OCI-LY7 (cell line): ENCODE data around the gene MC3R. TPM values are rescaled to one million over a fixed set of nuclear protein-coding genes. Genes with fewer than 3 reads are reported as not detected.
A peak's percentile ranks its signal among the peaks of the same experiment; 100 is the strongest.

Experiments
- Bru-seq: library from RNA; stranded (reverse); fragments of 400-500 nt; gene quantifications from one replicate; lab custom pipeline; 2021; lab: Mats Ljungman, UMichigan
- BruChase-seq, 2 experiments: library from RNA; stranded (reverse); fragments of 400-500 nt; gene quantifications; one replicate each; lab custom pipeline; 2021; lab: Mats Ljungman, UMichigan
- BruUV-seq: library from RNA; stranded (reverse); fragments of 400-500 nt; replicated peaks from 2 replicates; lab custom pipeline; 2021; lab: Mats Ljungman, UMichigan
- CTCF ChIA-PET: fragments of 300-600 bp; sonication (Branson Sonifier 250); formaldehyde crosslinking; loops from one replicate; lab custom pipeline; 2022; ENCODE audit warnings: antibody characterized with exemption; ENCODE audit not compliant: unreplicated experiment; lab: Charles Lee
- POLR2A ChIA-PET: fragments of 300-600 bp; sonication (Branson Sonifier 250); formaldehyde crosslinking; loops from one replicate; lab custom pipeline; 2022; ENCODE audit warnings: antibody characterized with exemption; lab: Charles Lee
- DNase-seq: peaks from one replicate; pipeline ENCODE4 v3.0.0-alpha.2; 2015; ENCODE audit warnings: low spot score
- H2AFZ ChIP-seq: fragments of 200-600 bp; sonication (generic), shearing (Covaris generic); 2 replicates; pipeline ENCODE4 v1.6.1; 2014; ENCODE audit warnings: mild to moderate bottlenecking, antibody characterized with exemption, low read length, moderate library complexity
- H3K27ac ChIP-seq: fragments of 200-600 bp; sonication (generic); 2 replicates; pipeline ENCODE4 v1.5.1; 2014; ENCODE audit warnings: mixed run types, low read depth, mild to moderate bottlenecking, moderate library complexity, low read length, inconsistent platforms; ENCODE audit not compliant: poor library complexity, severe bottlenecking
- H3K36me3 ChIP-seq: fragments of 200-600 bp; sonication (generic); 2 replicates; pipeline ENCODE4 v1.6.1; 2014; ENCODE audit warnings: mild to moderate bottlenecking, antibody characterized with exemption, low read length, moderate library complexity, mixed read lengths; ENCODE audit not compliant: insufficient read depth
- H3K4me1 ChIP-seq: fragments of 200-600 bp; sonication (generic); 2 replicates; pipeline ENCODE4 v1.5.1; 2014; ENCODE audit warnings: mild to moderate bottlenecking, low read length; ENCODE audit not compliant: insufficient read depth, poor library complexity, severe bottlenecking
- H3K4me2 ChIP-seq: fragments of 200-600 bp; sonication (generic); 2 replicates; pipeline ENCODE4 v1.6.1; 2014; ENCODE audit warnings: mild to moderate bottlenecking, low read length
- H3K4me3 ChIP-seq: fragments of 200-600 bp; sonication (generic); 2 replicates; pipeline ENCODE4 v1.5.1; 2014; ENCODE audit warnings: mild to moderate bottlenecking, low read depth, low read length; ENCODE audit not compliant: poor library complexity, severe bottlenecking
- H3K79me2 ChIP-seq: fragments of 200-600 bp; sonication (generic); 2 replicates; pipeline ENCODE4 v1.6.1; 2016; ENCODE audit warnings: low read depth, mild to moderate bottlenecking, low read length, moderate library complexity, mixed read lengths; ENCODE audit not compliant: insufficient read depth
- H3K9me2 ChIP-seq: fragments of 200-600 bp; sonication (generic); 2 replicates; pipeline ENCODE4 v1.6.1; 2016; ENCODE audit warnings: mild to moderate bottlenecking, low read length, mixed read lengths; ENCODE audit not compliant: insufficient read depth
- H3K9me3 ChIP-seq: fragments of 200-600 bp; sonication (generic); 2 replicates; pipeline ENCODE4 v1.6.1; 2014; ENCODE audit warnings: mild to moderate bottlenecking, mixed run types, low read length, mixed read lengths
- H4K20me1 ChIP-seq: fragments of 200-600 bp; sonication (generic); 2 replicates; pipeline ENCODE4 v1.6.1; 2014; ENCODE audit warnings: mild to moderate bottlenecking, antibody characterized with exemption, low read length, moderate library complexity, mixed read lengths; ENCODE audit not compliant: insufficient read depth
- EZH2phosphoT487 ChIP-seq: fragments of 200-600 bp; sonication (generic); IDR thresholded peaks from 2 replicates; pipeline ENCODE4 v1.6.1; 2018; ENCODE audit warnings: low read depth, borderline replicate concordance, mild to moderate bottlenecking, mixed run types, antibody characterized with exemption, low read length, moderate library complexity, mixed read lengths
- intact Hi-C: fragments of 100-400 bp; cut with micrococcal nuclease; formaldehyde crosslinking; loops from one replicate; pipeline ENCODE4 v1.10.0; 2022; ENCODE audit not compliant: unreplicated experiment
- long read RNA-seq: library from polyadenylated mRNA; stranded (forward); transcript quantifications from one replicate; pipeline ENCODE4 v2.0.0, GENCODE V29; 2022
- total RNA-seq, 2 experiments: library from RNA; depleted of rRNA in 1 of 2; stranded (reverse); fragments of >200 nt in 1 of 2; shearing (Covaris generic) in 1 of 2; gene quantifications; 2 replicates each; pipeline ENCODE4 v1.2.3, GENCODE V29; 2014 to 2022
- TF ChIP-seq, protein P1 (sequence below): fragments of 200-600 bp; sonication (generic); conservative IDR thresholded peaks from 2 replicates; pipeline ENCODE4 v1.5.1; 2014; ENCODE audit warnings: mild to moderate bottlenecking, antibody characterized with exemption, low read length, moderate library complexity, mixed read lengths

The MC3R gene
- total RNA-seq (2014; rRNA removed; shearing (Covaris generic)) (not detected in 2 replicates), total RNA-seq (2022) (not detected in 2 replicates), Bru-seq, nascent RNA (not detected), BruChase-seq, experiment 1, labeled RNA remaining after a 6-hour chase (not detected), BruChase-seq, experiment 2, labeled RNA remaining after a 2-hour chase (not detected)
- long read RNA-seq = 0 reads

DNA sequence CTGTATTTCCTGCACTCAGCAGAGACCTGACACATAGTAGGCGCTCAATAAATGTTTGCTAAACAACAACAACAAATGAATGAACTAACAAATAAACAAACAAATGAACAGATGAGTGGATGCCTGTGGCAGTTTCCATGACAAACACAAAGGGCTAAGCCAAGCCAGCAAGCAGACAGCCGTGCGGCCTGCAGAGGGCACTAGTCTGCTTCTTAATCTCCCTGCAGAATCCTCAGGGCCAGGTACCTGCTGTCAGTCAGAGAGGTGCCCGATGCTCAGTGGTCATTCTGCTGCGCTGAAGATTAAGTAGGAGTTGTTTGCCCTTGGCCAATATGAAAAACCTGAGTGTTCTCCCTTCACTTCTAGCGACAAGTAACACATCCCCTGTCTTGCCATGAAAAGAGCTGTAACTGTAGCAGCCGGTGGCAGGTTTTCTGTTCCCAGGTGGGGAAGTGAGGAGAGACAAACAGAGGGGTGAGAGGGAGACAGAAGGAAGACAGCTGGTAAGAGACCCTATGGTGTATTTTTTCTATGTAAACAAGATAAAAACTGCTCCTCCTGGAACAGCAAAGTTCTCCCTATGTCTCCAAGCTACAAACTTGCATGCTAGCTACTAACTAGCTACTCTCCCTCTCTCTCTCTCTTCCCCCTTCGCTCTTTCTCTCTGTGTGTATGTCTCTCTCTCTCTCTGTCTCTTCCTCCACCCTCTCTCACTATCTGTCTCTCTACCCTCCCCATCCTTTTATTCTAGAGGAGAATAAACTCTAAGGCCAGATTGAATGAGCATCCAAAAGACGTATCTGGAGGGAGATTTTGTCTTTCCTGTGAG is at the start of gene MC3R:
TSS of gene MC3R (plus strand) at position 779 of the 829 bp plus-strand sequence. CDS start 112 bp downstream, outside the sequence.
- Histone ChIP-seq H3K4me1 (no peaks in the 10 kb centered on the region), H3K79me2 (no peaks in the 10 kb centered on the region), H3K4me2 (no peak within 1 kb of the TSS), H3K9me3 (no peaks in the 10 kb centered on the region), H3K4me3 (no peak within 1 kb of the TSS), H4K20me1 (no peaks in the 10 kb centered on the region), H3K27ac (no peak within 1 kb of the TSS), H3K9me2 (no peaks in the 10 kb centered on the region), H2AFZ (no peak within 1 kb of the TSS), H3K36me3 (no peaks in the 10 kb centered on the region)
- CTCF ChIA-PET = interaction anchor here (1.0 kb wide), 1 partner anchor 14 kb away, joined by 3 read pairs; no protein-coding TSS in a partner anchor
- no peak for TF ChIP-seq EZH2phosphoT487
- TF ChIP-seq, protein P1, sequence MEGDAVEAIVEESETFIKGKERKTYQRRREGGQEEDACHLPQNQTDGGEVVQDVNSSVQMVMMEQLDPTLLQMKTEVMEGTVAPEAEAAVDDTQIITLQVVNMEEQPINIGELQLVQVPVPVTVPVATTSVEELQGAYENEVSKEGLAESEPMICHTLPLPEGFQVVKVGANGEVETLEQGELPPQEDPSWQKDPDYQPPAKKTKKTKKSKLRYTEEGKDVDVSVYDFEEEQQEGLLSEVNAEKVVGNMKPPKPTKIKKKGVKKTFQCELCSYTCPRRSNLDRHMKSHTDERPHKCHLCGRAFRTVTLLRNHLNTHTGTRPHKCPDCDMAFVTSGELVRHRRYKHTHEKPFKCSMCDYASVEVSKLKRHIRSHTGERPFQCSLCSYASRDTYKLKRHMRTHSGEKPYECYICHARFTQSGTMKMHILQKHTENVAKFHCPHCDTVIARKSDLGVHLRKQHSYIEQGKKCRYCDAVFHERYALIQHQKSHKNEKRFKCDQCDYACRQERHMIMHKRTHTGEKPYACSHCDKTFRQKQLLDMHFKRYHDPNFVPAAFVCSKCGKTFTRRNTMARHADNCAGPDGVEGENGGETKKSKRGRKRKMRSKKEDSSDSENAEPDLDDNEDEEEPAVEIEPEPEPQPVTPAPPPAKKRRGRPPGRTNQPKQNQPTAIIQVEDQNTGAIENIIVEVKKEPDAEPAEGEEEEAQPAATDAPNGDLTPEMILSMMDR = peak; percentile 89
- intact Hi-C loops = loop anchor here (5.0 kb wide), 1 partner anchor 94 kb away; no protein-coding TSS in a partner anchor
- POLR2A ChIA-PET = no interaction called here
- BruUV-seq = no TSS peak
- peak; percentile 40 for DNase-seq

DNA sequence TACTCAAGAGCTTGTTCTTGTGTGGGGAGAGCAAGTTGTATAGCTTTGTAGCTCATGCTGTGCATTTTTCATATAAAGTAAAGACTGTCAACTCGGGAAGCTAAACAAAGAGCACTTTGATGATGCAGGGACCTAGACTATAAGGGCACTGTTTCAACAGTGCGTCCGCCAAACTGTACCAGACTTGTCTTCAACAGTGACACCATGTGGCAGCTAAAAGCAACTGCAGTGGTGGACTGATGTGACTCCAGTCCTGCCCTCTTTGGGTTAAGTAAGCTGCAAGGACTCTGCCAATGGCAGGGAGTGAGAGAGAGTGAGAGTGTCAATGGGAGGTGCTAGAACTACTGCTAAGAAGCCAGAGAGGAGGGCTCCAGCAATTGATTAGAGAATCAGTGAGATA is 48.1 kb upstream of the MC3R start:
- intact Hi-C loops = no loop called here
- no peak overlapping the region for H3K27ac ChIP-seq
- BruUV-seq = no TSS peak
- no peaks in the 10 kb centered on the region for H3K4me1 ChIP-seq
- DNase-seq = peak; percentile 33
- H3K36me3 ChIP-seq = no peaks in the 10 kb centered on the region
- ChIA-PET CTCF (no interaction called here), POLR2A (no interaction called here)
- no peak overlapping the region for H3K4me3 ChIP-seq
- no peaks in the 10 kb centered on the region for H4K20me1 ChIP-seq
- H2AFZ ChIP-seq = no peak overlapping the region
- TF ChIP-seq EZH2phosphoT487 = no peak
- TF ChIP-seq, protein P1 = peak; percentile 83
- H3K79me2 ChIP-seq = no peaks in the 10 kb centered on the region
- H3K4me2 ChIP-seq = no peak overlapping the region
- no peaks in the 10 kb centered on the region for H3K9me2 ChIP-seq
- peaks cover 20% of the 10 kb centered on the region for H3K9me3 ChIP-seq
